Parathyroid adenoma (tissue), 2 donors: ENCODE measurements around the gene ADGRG1.

Source experiments
- H2AFZ ChIP-seq: fragments of 300-600 bp; sonication (generic); one replicate; pipeline ENCODE4 v1.7.0; 2017; ENCODE audit warnings: antibody characterized with exemption, mild to moderate bottlenecking
- H3K27ac ChIP-seq: fragments of 300-600 bp; sonication (generic); one replicate; pipeline ENCODE4 v1.7.0; 2017
- H3K27me3 ChIP-seq: fragments of 300-600 bp; sonication (generic); one replicate; pipeline ENCODE4 v1.7.0; 2017; ENCODE audit warnings: low read length; ENCODE audit not compliant: control insufficient read depth, insufficient read depth
- H3K36me3 ChIP-seq: fragments of 300-600 bp; sonication (generic); one replicate; pipeline ENCODE4 v1.7.0; 2017; ENCODE audit warnings: low read length; ENCODE audit not compliant: control insufficient read depth, insufficient read depth
- H3K4me1 ChIP-seq: fragments of 300-600 bp; sonication (generic); one replicate; pipeline ENCODE4 v1.7.0; 2017; ENCODE audit warnings: control low read depth
- H3K4me2 ChIP-seq: fragments of 300-600 bp; sonication (generic); one replicate; pipeline ENCODE4 v1.7.0; 2017; ENCODE audit warnings: low read length
- H3K4me3 ChIP-seq: fragments of 300-600 bp; sonication (generic); one replicate; pipeline ENCODE4 v1.7.0; 2017; ENCODE audit warnings: low read depth, low read length
- H3K79me2 ChIP-seq: fragments of 300-600 bp; sonication (generic); one replicate; pipeline ENCODE4 v1.7.0; 2017; ENCODE audit warnings: control low read depth
- H3K9ac ChIP-seq: fragments of 300-600 bp; sonication (generic); one replicate; pipeline ENCODE4 v1.7.0; 2017; ENCODE audit warnings: mild to moderate bottlenecking
- H3K9me3 ChIP-seq: fragments of 300-600 bp; sonication (generic); one replicate; pipeline ENCODE4 v1.7.0; 2017; ENCODE audit warnings: low read length; ENCODE audit not compliant: control insufficient read depth
- CTCF ChIP-seq: fragments of 300-600 bp; sonication (generic); IDR thresholded peaks from one replicate; pipeline ENCODE4 v1.7.0; 2017; ENCODE audit warnings: antibody characterized with exemption, mild to moderate bottlenecking
- donor health status: primary hyperparathyroidism.

Gene ADGRG1

GRCh38 chr16:57618296-57619132 lies 9.9 kb upstream of the ADGRG1 start:
- Histone ChIP-seq H3K27ac (peak overlapping the region; percentile 94), H3K36me3 (no peaks in the 10 kb centered on the region), H3K79me2 (peaks cover 9% of the 10 kb centered on the region), H3K4me3 (no peak overlapping the region), H3K4me2 (no peak overlapping the region), H3K9ac (no peak overlapping the region), H3K4me1 (peaks cover 39% of the 10 kb centered on the region), H3K27me3 (no peaks in the 10 kb centered on the region), H3K9me3 (no peaks in the 10 kb centered on the region), H2AFZ (no peak overlapping the region)
- no peak for TF ChIP-seq CTCF

- H3K27ac ChIP-seq: peak overlapping the region; percentile 94
- H3K27me3 ChIP-seq: no peaks in the 10 kb centered on the region
- H3K4me1 ChIP-seq: peaks cover 45% of the 10 kb centered on the region
- H2AFZ ChIP-seq: peak overlapping the region; percentile 94
- TF ChIP-seq CTCF: no peak
- H3K4me3 ChIP-seq: peak overlapping the region; percentile 67
- H3K79me2 ChIP-seq: peaks cover 9% of the 10 kb centered on the region
- H3K9ac ChIP-seq: no peak overlapping the region
- no peaks in the 10 kb centered on the region for H3K9me3 ChIP-seq
- H3K4me2 ChIP-seq: peak overlapping the region; percentile 84
- H3K36me3 ChIP-seq: no peaks in the 10 kb centered on the region
These were observed 9.3 kb upstream of the ADGRG1 start for GRCh38 chr16:57619133-57619605.

- no peaks in the 10 kb centered on the region for H3K27me3 ChIP-seq
- H3K9ac ChIP-seq: peak overlapping the region; percentile 6
- H3K27ac ChIP-seq: peak overlapping the region; percentile 94
- peak overlapping the region; percentile 94 for H2AFZ ChIP-seq
- H3K4me1 ChIP-seq: peaks cover 51% of the 10 kb centered on the region
- TF ChIP-seq CTCF: no peak
- no peaks in the 10 kb centered on the region for H3K9me3 ChIP-seq
- H3K36me3 ChIP-seq: no peaks in the 10 kb centered on the region
- H3K79me2 ChIP-seq: peaks cover 13% of the 10 kb centered on the region
- peak overlapping the region; percentile 84 for H3K4me2 ChIP-seq
- peak overlapping the region; percentile 67 for H3K4me3 ChIP-seq
These were observed 8.7 kb upstream of the ADGRG1 start for GRCh38 chr16:57619606-57620334.

GRCh38 chr16:57620335-57621231 lies 7.8 kb upstream of the ADGRG1 start:
- H3K9me3 ChIP-seq: no peaks in the 10 kb centered on the region
- no peaks in the 10 kb centered on the region for H3K27me3 ChIP-seq
- TF ChIP-seq CTCF: no peak
- peak overlapping the region; percentile 94 for H2AFZ ChIP-seq
- peak overlapping the region; percentile 67 for H3K4me3 ChIP-seq
- no peaks in the 10 kb centered on the region for H3K36me3 ChIP-seq
- peak overlapping the region; percentile 94 for H3K27ac ChIP-seq
- peak overlapping the region; percentile 84 for H3K4me2 ChIP-seq
- H3K4me1 ChIP-seq: peaks cover 51% of the 10 kb centered on the region
- H3K9ac ChIP-seq: peak overlapping the region; percentile 61
- H3K79me2 ChIP-seq: peaks cover 20% of the 10 kb centered on the region
